ENCODE results near the gene PCSK4. TPM values are rescaled to one million over a fixed set of nuclear protein-coding genes. Genes with fewer than 3 reads are reported as not detected.

Gene PCSK4
- total RNA-seq, 1 experiment from 2014 or later: 9.1 TPM

GRCh38 chr19:1437609-1438008, 52.5 kb downstream of the PCSK4 start:
- no peak overlapping the region for H3K18ac ChIP-seq (ENCODE audit: insufficient read length, low read depth, low read length)
- H2BK12ac ChIP-seq (ENCODE audit: insufficient read length, low read depth, low read length): no peak overlapping the region
- no peak overlapping the region for H3K56ac ChIP-seq (ENCODE audit: insufficient read length, low read depth, low read length)
- H4K91ac ChIP-seq (ENCODE audit: insufficient read length, low read depth, low read length): no peak overlapping the region
- peaks cover 11% of the 10 kb centered on the region; the same call in 1 of the 2 replicates for H3K79me2 ChIP-seq (ENCODE audit: insufficient read depth, low read length)
- H3K14ac ChIP-seq (ENCODE audit: insufficient read depth, low read length): no peak overlapping the region
- no peak for DNase-seq
- Mint-ChIP-seq H3K27me3 (ENCODE audit: low read depth) (no peaks in the 10 kb centered on the region; the same call in 1 of the 2 replicates), H3K9me3 (no peaks in the 10 kb centered on the region), H3K27ac (peak overlapping the region in 2 of 3 experiments; percentile 44 to 55; a peak in 2 of 7 replicates), H3K4me3 (peak overlapping the region; percentile 96 to 98), H3K4me1 (peaks cover 0 to 20% of the 10 kb centered on the region in 2 experiments), H3K36me3 (ENCODE audit: insufficient read depth in 1 of 3, low read depth in 3 of 3) (peaks cover 35 to 58% (median 53%) of the 10 kb centered on the region in 3 experiments)
- no peak overlapping the region for H2BK5ac ChIP-seq (ENCODE audit: insufficient read length, low read length)
- H3K27me3 ChIP-seq (ENCODE audit: insufficient read depth, low read length): no peaks in the 10 kb centered on the region
- WGBS (ENCODE audit: extremely low coverage, insufficient read length, low lambda C conversion rate): no CpG with 5 or more reads among the region's 8 CpGs
- no peak overlapping the region for H4K5ac ChIP-seq (ENCODE audit: insufficient read length, low read depth, low read length)
- H4K8ac ChIP-seq (replicated peaks; ENCODE audit: insufficient read length, low read depth, low read length): no peak overlapping the region
- H3K23me2 ChIP-seq (ENCODE audit: insufficient read length, low read depth, low read length, poor library complexity, severe bottlenecking): peaks cover 5% of the 10 kb centered on the region
- no peak overlapping the region for H2AFZ ChIP-seq (ENCODE audit: low read length)
- no peak overlapping the region for H3K27ac ChIP-seq (ENCODE audit: insufficient read length, low read depth, low read length)
- H2BK20ac ChIP-seq (ENCODE audit: low read depth, low read length, poor library complexity, severe bottlenecking): no peak overlapping the region
- H2AK5ac ChIP-seq (ENCODE audit: insufficient read length, low read length): no peak overlapping the region
- no peak overlapping the region for H3K9ac ChIP-seq (ENCODE audit: extremely low read depth, insufficient read length, low read length)
- H3K4me1 ChIP-seq (ENCODE audit: insufficient read depth, low read length): no peaks in the 10 kb centered on the region
- H3K4ac ChIP-seq (ENCODE audit: low read depth, low read length): no peak overlapping the region
- H2BK15ac ChIP-seq (ENCODE audit: low read depth, low read length): no peak overlapping the region
- H3K23ac ChIP-seq (ENCODE audit: insufficient read length, low read depth, low read length): no peak overlapping the region
- no peaks in the 10 kb centered on the region for H3K9me3 ChIP-seq (ENCODE audit: control insufficient read depth, low read depth, low read length)
- no peak for TF ChIP-seq CTCF (conservative IDR thresholded peaks at IDR 0.05)
- H3T11ph ChIP-seq (ENCODE audit: low read length): no peak overlapping the region
- peaks cover 12% of the 10 kb centered on the region for H3K79me1 ChIP-seq (ENCODE audit: insufficient read depth, low read depth, low read length, poor library complexity, severe bottlenecking)
- H4K20me1 ChIP-seq (ENCODE audit: control insufficient read depth, insufficient read depth, insufficient read length): no peaks in the 10 kb centered on the region
- no peak overlapping the region for H3K4me2 ChIP-seq (ENCODE audit: insufficient read depth, insufficient read length, low read length)
- H2BK120ac ChIP-seq (ENCODE audit: low read depth, low read length, poor library complexity, severe bottlenecking): no peak overlapping the region
